Activated T-cell treated with anti-CD3 and anti-CD28 coated beads, Interleukin-2, amount 50 U/mL, for 1 hour (primary cell): ENCODE results near the gene ADAMTS7.
"Not testable (repeated sequence)": the region's sequence is repeated elsewhere in the genome, so short reads cannot be mapped to it uniquely, and the experiment has no call there.

ENCODE experiments used
- DNase-seq: peaks from one replicate; pipeline ENCODE4 v3.0.0-alpha.2; 2020

Gene ADAMTS7

GRCh38 chr15:78781381-78781780 is 29.9 kb downstream of the ADAMTS7 start:
- not testable (repeated sequence) for DNase-seq

DNA sequence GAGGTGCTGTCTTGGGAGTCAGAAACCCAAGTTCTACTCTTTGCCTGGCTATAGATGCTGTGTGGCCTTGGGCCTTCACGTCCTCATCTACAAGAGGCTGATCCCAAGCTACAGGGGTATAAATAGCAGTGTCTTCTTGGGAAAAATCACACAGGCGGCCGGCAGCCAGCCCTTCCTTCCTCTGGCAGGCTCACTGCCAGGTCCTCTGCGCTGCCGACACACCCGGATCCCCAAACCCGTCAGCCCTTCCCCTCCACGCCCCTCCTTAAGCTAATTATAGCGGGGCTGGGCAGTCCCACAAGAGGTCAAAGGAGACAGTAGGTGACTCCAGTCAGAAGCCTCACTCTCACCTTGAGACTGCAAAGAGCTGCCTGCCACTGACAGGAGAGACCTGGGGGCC is 31.3 kb downstream of the ADAMTS7 start:
- DNase-seq, result not testable (repeated sequence)

DNA sequence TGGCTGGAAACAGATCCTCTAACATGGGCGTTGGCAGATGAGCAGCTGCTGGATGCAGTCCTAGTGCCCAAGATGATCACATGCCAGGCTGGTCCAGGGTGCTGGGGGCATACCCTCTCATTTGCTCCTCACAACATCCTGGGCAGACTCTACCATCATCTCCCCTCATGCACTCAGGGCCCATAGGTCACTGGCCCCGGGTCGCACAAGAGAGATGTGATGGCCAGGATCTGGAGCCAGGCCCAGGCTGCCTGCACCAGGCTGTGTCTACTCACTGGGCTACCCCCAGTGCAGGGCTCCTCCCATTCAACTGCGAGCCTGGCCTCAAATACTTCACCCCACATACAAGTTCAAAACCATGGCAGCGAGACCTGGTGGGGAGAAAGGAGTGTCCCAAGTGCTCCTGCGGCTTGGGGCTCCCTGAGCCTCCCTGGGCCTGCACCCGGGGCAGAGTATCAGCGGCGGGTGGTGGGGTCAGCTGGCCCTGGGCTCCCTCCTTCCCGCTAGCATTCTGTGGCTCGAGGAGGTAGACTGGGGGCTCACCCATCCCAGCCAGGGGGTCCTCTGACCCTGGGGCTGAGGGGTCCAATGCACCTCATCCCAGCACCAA is 32.0 kb downstream of the ADAMTS7 start:
- DNase-seq, result not testable (repeated sequence)

DNA sequence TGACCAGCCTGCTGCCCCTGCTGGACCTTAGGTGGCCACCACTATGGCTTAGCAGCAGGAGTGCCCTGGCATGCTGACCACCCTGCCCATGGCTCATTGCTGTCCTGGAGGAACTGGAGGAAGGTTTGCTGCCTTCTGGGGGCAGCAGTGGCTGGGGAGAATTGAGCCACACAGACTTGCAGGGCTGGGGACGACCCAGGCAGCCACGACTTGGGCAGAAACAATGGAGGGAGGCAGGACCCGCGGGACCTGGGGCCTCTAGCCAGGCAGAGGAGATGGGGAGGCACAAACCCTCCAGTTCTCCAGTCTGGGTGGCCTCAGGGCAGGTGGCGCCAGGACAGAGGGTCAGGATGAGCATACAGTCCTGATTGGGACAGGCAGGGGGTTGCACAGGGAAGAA is 32.8 kb downstream of the ADAMTS7 start:
- no peak for DNase-seq

GRCh38 chr15:78777953-78778345 is 33.3 kb downstream of the ADAMTS7 start:
- DNase-seq, result not testable (repeated sequence)

GRCh38 chr15:78777290-78777952 is 33.8 kb downstream of the ADAMTS7 start:
- not testable (repeated sequence) for DNase-seq

DNA sequence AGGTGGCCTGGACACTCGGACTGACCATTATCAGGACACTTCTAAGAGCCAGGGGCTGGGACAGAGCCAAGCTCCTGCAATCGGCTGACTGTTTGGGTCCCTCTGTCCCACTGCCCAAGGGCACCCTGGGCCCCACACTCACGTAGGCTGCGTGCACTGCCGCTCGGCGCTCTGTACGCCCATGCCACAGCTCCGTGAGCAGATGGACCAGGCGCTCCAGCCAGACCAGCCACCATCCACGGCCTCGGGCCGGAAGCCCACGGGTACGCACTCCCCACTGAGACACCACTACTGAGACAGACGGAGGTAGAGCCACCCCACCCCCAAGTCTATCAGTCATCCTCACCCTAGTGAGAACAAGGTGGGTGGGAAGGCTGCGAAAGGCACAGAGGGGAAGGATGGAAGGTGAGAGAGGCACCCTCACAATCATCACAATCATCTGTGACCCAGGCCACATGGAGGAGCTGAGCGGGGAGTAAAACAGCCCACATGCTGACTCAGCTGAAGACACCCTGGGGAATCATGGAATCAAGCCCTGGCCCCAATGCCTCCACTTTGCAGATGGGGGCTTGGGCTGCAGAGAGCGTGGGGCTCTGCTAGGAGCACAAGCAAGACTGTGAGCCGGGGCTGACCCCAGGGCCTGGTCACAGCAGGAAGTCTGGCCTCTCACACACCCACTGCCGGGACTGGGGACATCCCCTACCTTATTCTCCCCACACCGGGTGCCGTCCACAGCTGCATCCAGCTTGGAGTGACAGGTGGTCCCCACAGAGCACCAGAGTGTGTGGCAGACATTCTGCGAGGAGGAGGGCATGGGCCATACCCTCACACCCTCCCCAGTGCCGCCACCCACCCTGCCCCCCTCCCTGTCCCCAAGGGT is 35.0 kb downstream of the ADAMTS7 start:
- not testable (repeated sequence) for DNase-seq

DNA sequence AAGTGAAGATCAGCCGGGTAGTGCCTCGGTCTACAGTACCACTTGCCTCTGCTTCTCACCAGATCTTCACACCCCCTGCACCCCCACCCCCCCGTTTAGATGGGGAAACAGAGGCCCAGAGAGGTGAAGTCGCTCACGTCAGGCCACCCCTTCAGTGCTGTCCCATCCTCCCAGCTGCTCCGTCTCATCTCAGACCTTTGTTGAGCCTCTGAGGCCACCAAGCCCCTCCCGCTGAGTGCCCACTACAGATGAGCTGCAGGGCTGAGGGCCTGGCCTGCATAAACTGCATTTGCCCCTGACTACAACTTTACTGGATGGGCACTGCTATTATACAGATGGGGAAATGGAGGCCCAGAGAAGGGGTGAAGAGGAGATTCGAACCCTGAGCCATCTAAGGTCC is 35.8 kb downstream of the ADAMTS7 start:
- no peak for DNase-seq

DNA sequence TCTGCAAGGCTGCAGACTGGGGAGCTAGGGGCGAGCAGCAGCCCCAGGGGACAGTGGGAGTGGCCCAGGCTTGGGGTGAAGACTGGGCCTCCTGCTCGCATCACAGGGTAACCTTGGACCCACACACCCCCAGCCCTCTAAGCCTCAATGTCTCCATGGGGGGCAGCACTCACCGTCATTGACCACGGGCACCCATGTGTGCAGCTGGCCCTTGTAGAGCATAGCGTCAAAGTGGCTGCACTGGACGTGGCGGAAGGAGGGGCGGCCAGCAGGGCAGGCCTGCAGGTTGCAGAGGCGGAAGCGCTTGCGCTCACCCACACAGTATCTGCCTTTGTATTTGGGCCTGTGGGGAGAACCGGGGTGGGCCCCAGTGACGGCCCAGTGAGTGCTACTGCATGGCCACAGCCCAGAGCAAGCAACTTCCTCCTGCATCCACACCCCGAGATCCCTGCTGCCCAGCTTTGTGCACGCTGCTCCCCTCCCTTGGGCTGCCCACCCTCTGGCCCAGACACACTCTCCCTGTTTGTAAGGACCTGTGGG is 36.7 kb downstream of the ADAMTS7 start:
- DNase-seq, result not testable (repeated sequence)

DNA sequence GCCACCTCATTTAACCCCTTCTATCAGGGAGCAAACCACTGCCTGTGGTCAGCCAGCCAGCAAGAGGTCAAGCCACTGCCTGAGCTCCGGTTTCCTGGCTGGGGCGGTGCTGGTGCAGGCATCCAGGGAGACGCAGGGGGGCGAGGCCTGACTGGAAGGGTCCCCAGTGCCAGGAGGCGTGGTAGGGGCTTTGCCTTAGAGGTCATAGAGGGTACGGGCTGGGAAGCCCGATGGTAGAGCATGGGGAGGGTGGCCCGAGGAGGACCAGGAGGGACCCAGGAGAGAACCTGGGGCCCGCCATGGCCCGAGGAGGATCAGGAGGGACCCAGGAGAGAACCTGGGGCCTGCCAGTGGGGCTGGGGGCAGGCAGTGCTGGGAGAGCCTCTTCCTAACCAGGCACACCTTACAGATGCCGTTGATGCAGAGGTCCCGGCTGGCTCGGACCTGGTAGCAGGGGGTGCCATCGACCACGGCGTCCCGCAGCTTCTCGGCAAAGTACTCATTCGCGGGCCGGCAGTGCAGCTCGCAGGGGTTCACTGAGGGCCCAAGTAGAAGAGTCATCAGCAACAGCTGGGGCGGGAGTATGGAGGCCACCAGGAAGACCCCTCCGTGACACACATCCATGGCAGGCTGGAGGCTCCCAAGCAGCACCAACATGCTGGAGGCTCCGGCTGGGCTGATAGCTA is 37.4 kb downstream of the ADAMTS7 start:
- not testable (repeated sequence) for DNase-seq

DNA sequence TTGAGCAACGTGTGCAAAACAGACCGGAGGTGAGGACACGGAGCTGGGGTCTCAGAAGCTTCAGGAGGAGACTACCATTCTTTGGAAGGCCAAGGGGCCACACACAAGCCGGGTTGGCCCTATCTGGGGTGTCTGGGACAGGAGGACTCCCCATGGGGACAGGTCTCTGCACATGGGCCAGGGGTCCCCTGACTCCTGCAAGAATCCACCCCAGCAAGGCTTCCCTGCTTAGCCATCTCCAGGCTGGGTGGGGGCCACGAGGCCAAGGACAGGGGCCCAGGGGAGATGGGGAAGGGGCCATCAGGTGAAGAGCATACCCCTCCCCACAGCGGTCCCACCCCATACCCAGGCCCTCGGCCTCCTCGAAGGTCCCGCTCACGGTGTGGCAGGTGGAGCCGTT is 38.5 kb downstream of the ADAMTS7 start:
- DNase-seq, result no peak

- DNase-seq, result not testable (repeated sequence)
These were observed 39.7 kb downstream of the ADAMTS7 start for GRCh38 chr15:78771436-78772000.

- DNase-seq, result not testable (repeated sequence)
These were observed 40.2 kb downstream of the ADAMTS7 start for GRCh38 chr15:78771020-78771419.

DNA sequence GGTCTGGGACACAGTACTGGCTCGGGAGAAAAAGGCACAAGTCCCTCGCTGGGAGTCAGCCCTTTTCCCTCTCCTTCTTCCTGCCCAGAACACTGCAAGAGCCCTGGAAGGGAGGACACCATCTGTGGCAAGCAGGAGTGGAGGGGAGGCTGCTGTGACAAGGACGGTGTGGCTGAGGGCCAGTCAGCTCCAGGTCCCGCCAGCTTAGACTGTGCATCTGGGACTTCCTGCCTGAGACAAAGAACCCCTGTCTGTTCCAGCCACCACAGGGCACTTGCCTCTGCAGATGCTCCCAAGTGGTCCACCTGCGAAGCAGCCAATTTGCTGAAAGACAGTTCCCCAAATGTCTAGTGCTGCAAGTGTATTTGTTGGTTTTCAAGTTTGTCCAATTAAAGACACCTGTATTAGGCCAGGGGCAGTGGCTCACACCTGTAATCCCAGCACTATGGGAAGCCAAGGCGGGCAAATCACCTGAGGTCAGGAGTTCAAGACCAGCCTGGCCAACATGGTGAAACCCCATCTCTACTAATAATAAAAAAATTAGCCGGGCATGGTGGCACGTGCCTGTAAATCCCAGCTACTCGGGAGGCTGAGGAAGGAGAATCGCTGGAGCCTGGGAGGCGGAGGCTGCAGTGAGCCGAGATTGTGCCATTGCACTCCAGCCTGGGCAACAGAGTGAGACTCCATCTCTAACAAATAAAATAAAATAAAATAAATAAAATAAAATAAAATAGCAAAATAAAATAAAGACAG is 41.6 kb downstream of the ADAMTS7 start:
- not testable (repeated sequence) for DNase-seq

GRCh38 chr15:78768531-78769408 is 42.5 kb downstream of the ADAMTS7 start:
- no peak for DNase-seq

DNA sequence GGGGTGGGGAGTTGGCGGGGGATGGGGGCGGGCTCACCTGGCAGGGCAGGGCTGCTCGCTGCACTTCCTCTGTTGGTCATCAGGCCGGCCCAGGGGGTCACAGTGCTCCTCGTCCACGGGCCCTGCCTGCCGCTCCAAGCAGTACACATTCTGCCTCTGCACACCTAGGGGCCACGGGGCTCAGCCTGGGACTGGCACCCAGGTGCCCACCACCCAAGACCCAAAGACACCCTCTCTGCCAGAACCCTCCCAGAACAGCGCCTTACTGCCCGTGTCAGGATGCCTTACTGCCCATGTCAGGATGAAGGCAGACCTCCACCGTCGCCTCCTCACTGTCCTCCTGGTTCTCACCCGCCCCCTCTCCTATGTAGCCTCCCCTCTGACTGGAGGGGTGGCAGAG is 43.2 kb downstream of the ADAMTS7 start:
- DNase-seq, result no peak

DNA sequence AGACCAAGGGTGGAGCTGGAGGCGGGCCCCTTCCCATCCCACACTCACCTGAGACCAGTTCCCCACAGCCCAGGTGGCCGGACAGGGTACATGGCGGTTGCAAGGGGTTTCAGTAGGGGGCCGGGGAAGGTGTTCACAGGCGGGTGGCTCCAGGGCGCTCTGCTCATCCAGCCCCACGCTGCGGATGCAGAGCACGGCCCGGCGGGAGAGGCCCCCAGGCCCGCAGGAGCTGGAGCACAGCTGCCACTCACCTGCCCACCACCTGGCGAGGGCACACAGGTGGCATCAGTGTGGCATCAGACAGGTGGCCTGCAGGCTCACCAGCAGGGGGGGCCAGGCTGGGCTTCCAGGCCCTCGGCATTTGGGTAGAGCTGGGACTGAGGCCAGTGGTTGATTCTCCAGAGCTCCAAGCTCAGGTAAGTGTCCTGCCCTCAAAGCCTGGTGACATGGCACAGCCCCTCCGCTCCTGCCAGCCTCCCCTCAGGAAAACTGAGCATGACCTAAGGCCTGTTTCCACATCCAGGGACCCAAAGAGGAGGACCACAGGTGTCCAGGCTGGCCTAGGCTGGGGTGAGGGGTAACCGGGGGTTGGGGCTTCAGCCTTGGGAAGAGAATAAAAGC is 43.8 kb downstream of the ADAMTS7 start:
- DNase-seq, result no peak

GRCh38 chr15:78766641-78767071 is 44.6 kb downstream of the ADAMTS7 start:
- DNase-seq, result not testable (repeated sequence)

- no peak for DNase-seq
These were observed 45.2 kb downstream of the ADAMTS7 start for GRCh38 chr15:78766041-78766440.
